ENCODE results near the gene DNAH8.
"Not testable (repeated sequence)": the region's sequence is repeated elsewhere in the genome, so short reads cannot be mapped to it uniquely, and the experiment has no call there.

The DNAH8 gene

GRCh38 chr6:38871741-38872568 lies 156.8 kb downstream of the DNAH8 start:
- peak; percentile 90 for TF ChIP-seq CTCF (IDR thresholded peaks at IDR 0.05; ENCODE audit: control insufficient read depth, extremely low read depth, insufficient read depth)
- peak; percentile 23 for DNase-seq (ENCODE audit: low read depth)
- no peak overlapping the region for H3K4me3 ChIP-seq (ENCODE audit: low read depth, low read length)

GRCh38 chr6:38873001-38873400 lies 157.9 kb downstream of the DNAH8 start:
- no peak overlapping the region for H3K4me3 ChIP-seq (ENCODE audit: low read depth, low read length)
- no peak for TF ChIP-seq CTCF (IDR thresholded peaks at IDR 0.05; ENCODE audit: control insufficient read depth, extremely low read depth, insufficient read depth)
- DNase-seq (ENCODE audit: low read depth) = no peak

GRCh38 chr6:38873816-38874215 lies 158.7 kb downstream of the DNAH8 start:
- not testable (repeated sequence) for DNase-seq (ENCODE audit: low read depth); H3K4me3 ChIP-seq (ENCODE audit: low read depth, low read length)

- no peak overlapping the region for H3K4me3 ChIP-seq (ENCODE audit: low read depth, low read length)
- TF ChIP-seq CTCF (IDR thresholded peaks at IDR 0.05; ENCODE audit: control insufficient read depth, extremely low read depth, insufficient read depth) = no peak
- no peak for DNase-seq (ENCODE audit: low read depth)
Observed at GRCh38 chr6:38876475-38876874, 161.4 kb downstream of the DNAH8 start.

- TF ChIP-seq CTCF (IDR thresholded peaks at IDR 0.05; ENCODE audit: control insufficient read depth, extremely low read depth, insufficient read depth) = no peak
- no peak for DNase-seq (ENCODE audit: low read depth)
- no peak overlapping the region for H3K4me3 ChIP-seq (ENCODE audit: low read depth, low read length)
Observed at GRCh38 chr6:38877721-38878120, 162.6 kb downstream of the DNAH8 start.

GRCh38 chr6:38882157-38882556 lies 167.0 kb downstream of the DNAH8 start:
- no peak for TF ChIP-seq CTCF (IDR thresholded peaks at IDR 0.05; ENCODE audit: control insufficient read depth, extremely low read depth, insufficient read depth)
- DNase-seq (ENCODE audit: low read depth) = no peak
- H3K4me3 ChIP-seq (ENCODE audit: low read depth, low read length) = no peak overlapping the region

- no peak for DNase-seq (ENCODE audit: low read depth)
- no peak for TF ChIP-seq CTCF (IDR thresholded peaks at IDR 0.05; ENCODE audit: control insufficient read depth, extremely low read depth, insufficient read depth)
- H3K4me3 ChIP-seq (ENCODE audit: low read depth, low read length) = no peak overlapping the region
Observed at GRCh38 chr6:38897507-38897906, 182.4 kb downstream of the DNAH8 start.

Data from LNCaP clone FGC (cell line).